Inflammatory macrophage treated with lipopolysaccharide for 4 hours (primary cell): ENCODE results near the gene GOLIM4.

Experiments
- DNase-seq: peaks from one replicate; pipeline ENCODE4 v3.0.0-alpha.2; 2020

GOLIM4 gene

GRCh38 chr3:167978071-167978470, 117.7 kb downstream of the GOLIM4 start:
- no peak for DNase-seq

GRCh38 chr3:167976516-167977361, 119.0 kb downstream of the GOLIM4 start:
- no peak for DNase-seq

GRCh38 chr3:167973901-167974300, 121.8 kb downstream of the GOLIM4 start:
- DNase-seq, result no peak

- no peak for DNase-seq
Observed at GRCh38 chr3:167973046-167973445, 122.7 kb downstream of the GOLIM4 start.

- peak; percentile 79 for DNase-seq
Observed at GRCh38 chr3:167972502-167972901, 123.2 kb downstream of the GOLIM4 start.

- peak; percentile 43 for DNase-seq
Observed at GRCh38 chr3:167969548-167969947, 126.2 kb downstream of the GOLIM4 start.

- DNase-seq, result peak; percentile 32
Observed at GRCh38 chr3:167967257-167968036, 128.3 kb downstream of the GOLIM4 start.
